ENCODE results near the gene SDK1.
"Not testable (repeated sequence)": the region's sequence is repeated elsewhere in the genome, so short reads cannot be mapped to it uniquely, and the experiment has no call there.

SDK1 gene

DNA sequence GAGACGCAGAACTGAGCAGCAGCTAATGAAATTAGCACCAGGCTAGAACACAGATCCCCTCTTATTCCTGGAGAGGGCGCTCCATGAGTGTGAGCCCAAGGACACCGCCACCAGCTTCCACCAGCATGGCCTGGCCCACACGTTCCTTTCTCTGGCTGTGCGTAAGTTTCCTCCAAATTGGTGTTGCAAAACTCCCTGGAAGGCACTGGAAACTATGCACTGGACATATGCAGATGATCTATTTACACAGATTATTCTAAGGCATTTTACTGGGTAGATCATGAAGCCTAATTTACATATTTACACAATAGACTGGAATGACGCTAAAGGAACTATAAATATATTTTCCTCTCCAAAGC, 925.5 kb downstream of the SDK1 start:
- no peak for DNase-seq (ENCODE audit: low spot score)

- DNase-seq (ENCODE audit: low spot score) = no peak
Measured at GRCh38 chr7:4227105-4228010, 926.3 kb downstream of the SDK1 start.

- no peak for DNase-seq (ENCODE audit: low spot score)
Measured at GRCh38 chr7:4230352-4230751, 929.3 kb downstream of the SDK1 start.

GRCh38 chr7:4233146-4233545, 932.1 kb downstream of the SDK1 start:
- DNase-seq (ENCODE audit: low spot score) = no peak

- no peak for DNase-seq (ENCODE audit: low spot score)
Measured at GRCh38 chr7:4233621-4234497, 932.8 kb downstream of the SDK1 start.

DNA sequence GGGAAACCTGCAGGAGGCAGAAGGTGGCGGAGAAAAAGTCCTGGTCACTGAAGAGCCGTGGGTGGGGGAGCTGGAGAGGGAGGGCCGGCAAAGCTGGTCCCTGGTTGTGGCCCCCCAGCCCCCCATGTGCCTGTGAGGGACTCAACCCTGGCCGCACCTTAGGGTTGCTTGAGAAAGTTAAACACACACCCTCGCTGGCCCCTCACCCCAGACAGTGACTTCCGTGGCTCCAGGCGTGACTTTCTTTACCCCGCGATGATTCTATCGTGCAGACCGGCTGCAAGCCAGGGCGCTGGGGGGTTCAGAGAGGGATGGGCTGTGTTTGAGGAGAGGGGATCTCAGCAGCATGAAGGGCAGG, 933.4 kb downstream of the SDK1 start:
- DNase-seq (ENCODE audit: low spot score) = no peak

- no peak for DNase-seq (ENCODE audit: low spot score)
Measured at GRCh38 chr7:4234886-4235285, 933.8 kb downstream of the SDK1 start.

DNA sequence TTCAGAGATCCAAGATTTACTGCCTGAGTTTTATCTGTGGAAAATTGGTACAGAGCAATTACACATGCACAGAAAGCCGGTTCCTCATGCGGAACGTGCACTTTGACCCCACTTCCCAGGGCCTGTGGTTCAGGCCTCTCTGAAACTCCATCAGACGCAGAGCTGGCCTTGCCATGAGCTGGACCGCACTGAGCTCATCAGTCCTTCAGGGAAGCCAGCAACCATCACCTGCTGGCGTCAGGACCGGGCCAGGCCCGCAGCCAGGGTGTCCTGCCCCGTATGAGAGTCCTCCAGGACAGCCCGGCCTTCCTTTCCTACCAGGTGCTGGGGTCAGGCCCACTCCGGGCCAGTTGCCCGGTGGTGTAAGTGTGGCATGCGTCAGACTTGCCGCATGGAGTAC, 934.5 kb downstream of the SDK1 start:
- no peak for DNase-seq (ENCODE audit: low spot score)

DNA sequence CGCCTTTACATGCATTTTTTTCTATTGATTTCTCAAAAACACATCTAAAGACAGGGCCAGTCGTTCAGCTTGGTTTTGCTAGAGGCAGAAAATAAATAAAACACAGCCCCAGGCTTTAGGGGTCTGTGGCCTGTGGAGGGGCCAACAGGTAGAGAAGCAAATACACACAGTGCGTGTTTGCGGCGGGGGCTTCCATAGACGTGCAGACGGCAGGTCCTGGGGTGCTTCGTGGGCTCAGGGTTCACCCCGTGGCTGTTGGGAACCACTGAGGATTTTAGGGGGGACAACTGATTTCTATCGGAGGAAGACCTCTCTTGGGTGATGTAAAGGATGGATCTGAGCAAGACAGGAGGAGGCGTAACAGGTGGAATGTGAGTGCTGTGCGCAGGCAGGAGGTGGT, 935.3 kb downstream of the SDK1 start:
- no peak for DNase-seq (ENCODE audit: low spot score)

DNA sequence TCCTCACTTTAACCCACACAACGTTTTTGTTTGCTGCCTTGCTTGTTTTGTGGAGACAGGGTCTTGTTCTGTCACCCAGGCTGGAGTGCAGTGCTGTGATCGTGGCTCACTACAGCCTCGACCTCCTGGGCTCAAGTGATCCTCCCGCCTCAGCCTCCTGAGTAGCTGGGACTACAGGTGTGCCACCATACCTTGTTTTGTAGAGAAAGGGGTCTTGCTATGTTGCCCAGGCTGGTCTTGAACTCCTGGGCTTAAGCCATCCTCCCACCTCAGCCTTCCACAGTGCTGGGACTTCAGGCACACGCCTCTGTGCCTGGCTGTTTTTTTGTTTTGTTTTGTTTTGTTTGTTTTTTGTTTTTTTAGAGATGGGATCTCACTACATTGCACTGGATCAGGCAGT, 935.8 kb downstream of the SDK1 start:
- DNase-seq (ENCODE audit: low spot score) = not testable (repeated sequence)

DNA sequence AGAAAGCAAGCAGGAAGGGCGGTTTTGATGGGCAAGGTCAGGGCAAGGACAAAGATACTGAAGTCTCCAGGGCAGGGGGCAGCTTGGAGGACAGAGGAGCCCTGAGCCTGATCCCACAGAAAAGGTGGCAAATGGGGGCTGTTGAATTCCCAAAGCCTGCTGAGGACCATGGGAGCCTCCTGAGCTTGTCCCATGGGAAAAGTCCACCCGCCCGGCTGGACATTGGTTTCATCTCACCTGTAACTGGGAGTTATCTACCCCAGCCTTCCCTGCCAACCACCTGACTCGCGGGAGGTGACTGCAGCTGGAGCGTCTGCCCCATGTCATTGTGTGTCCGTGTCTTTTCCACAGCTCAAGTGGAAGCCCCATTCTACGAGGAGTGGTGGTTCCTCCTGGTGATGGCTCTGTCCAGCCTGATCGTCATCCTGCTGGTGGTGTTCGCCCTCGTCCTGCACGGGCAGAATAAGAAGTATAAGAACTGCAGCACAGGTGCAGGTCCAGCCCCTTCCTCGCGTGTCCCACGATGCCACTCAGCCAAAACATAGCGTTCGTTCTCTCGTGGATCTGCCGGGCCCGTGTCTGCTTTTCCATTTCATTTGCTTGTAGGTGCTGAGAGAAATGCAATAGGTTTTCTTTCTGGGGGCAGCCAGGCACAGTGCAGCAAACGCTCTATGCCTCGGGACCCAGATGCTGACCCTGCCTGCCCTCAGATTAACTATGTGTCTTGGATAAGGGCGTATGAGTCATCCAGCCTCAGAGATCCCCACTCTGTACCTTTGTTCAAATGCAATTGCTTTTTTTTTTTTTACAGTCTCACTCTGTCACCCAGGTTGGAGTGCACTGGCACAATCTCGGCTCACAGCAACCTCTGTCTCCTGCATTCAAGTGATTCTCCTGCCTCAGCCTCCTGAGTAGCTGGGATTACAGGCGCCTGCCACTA, 936.5 kb downstream of the SDK1 start:
- no peak for DNase-seq (ENCODE audit: low spot score)

GRCh38 chr7:4238861-4239260, 937.8 kb downstream of the SDK1 start:
- DNase-seq (ENCODE audit: low spot score) = no peak

DNA sequence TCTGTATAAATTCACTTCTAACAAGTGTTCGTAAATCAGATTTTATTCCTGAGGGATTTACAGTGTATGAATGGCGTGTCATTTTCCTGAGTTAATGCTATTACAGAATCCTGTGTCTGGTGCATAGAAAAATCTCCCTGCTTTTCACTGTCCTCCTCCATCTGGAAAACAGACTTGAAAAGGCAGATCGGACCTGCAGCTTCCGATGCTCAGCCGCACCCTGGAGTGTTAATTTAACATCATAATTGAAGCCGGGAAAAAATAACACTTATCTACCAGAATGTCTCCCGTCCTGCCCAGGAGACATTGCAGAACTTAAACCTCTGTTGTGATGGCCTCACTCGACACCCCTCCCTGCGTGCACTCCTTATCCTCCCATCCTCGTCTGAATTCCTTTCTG, 939.0 kb downstream of the SDK1 start:
- no peak for DNase-seq (ENCODE audit: low spot score)

DNA sequence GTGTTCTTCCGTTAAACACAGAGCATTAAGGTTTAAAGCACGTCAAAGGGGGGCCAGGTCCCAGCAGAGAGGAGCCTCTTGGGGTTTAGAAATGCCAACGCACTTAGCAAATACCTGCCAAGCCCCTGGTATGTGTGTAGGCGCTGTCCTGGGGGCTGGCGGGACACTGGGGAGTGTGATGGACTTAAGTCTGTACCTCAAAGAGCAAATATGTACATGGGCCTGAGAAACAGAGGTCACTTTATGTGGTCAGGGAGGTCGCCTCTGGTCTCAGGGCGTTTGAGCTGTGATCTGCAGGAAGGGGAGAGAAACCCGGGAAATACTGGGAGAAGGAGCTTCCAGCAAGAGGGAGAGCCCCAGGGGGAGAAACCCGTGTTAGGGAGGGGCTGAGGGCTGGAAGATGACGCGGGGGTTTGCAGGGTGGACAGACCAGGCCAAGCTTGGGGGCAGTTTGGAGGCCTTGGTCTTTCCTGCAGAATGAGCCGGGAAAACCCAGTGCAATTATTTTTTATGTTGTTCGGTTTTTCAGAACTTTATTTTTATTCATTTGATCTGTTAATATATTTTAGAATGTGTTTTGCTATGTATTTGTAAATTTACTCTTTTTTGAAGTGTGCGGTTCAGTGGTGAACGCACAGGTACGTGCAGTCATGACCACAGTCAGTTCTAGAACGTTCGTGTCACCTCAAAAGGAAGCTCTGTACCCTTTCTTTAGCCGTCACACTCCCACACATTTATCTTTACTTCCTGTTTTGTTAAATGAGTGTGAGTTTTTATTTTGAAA, 939.7 kb downstream of the SDK1 start:
- DNase-seq (ENCODE audit: low spot score) = no peak

- no peak for DNase-seq (ENCODE audit: low spot score)
Measured at GRCh38 chr7:4241304-4241612, 940.2 kb downstream of the SDK1 start.

DNA sequence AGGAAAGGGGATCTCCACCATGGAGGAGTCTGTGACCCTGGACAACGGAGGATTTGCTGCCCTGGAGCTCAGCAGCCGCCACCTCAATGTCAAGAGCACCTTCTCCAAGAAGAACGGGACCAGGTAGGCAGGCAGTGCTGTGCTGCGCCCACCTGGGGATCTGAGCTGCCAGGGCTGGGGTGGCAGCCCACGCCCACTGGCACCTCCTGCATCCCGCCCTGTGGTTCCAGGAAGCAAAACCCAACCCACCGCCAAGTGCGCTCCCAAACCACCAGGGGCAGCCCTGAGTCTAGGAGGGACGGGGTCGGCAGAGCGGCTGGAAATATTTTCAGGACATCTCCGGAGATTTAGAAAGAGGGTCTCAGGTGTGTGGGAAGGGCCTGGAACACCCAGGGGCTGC, 940.7 kb downstream of the SDK1 start:
- DNase-seq (ENCODE audit: low spot score) = no peak

- no peak for DNase-seq (ENCODE audit: low spot score)
Measured at GRCh38 chr7:4242706-4243105, 941.7 kb downstream of the SDK1 start.

DNA sequence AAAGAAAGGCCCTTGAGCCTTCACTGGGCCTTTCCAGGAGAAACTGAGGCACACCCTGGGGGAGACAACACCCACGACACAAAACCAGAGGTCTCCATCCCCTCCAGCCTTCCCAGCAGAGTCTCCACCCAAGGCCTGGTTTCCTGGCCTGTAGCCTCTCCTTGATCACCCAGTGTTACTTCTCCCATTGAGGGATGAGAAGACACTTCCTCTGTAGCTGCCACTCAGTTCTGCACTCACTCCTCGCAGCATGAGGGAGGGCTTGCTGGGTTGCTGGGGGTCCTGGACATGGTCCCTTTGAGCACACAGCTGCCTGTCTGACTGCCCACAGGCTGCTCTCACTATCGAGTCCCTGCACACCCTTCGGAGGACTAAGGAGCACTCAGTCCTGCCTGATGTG, 943.0 kb downstream of the SDK1 start:
- DNase-seq (ENCODE audit: low spot score) = no peak

GRCh38 chr7:4244635-4245034, 943.6 kb downstream of the SDK1 start:
- no peak for DNase-seq (ENCODE audit: low spot score)

- DNase-seq (ENCODE audit: low spot score) = no peak
Measured at GRCh38 chr7:4245135-4245865, 944.2 kb downstream of the SDK1 start.

All from hematopoietic multipotent progenitor cell treated with erythropoietin and hydrocortisone succinate and interleukin-3 and kit ligand, for 15 days (in vitro differentiated cells).